Activated naive CD4-positive, alpha-beta T cell treated with anti-CD3 and anti-CD28 coated beads, Interleukin-2, amount 50 U/mL, for 24 hours (primary cell): ENCODE results near the gene ATP2B3.
"Not testable (repeated sequence)": the region's sequence is repeated elsewhere in the genome, so short reads cannot be mapped to it uniquely, and the experiment has no call there.

Experiments used
- H3K27ac Mint-ChIP-seq: one replicate; pipeline ENCODE4 v1.8.0; 2021; ENCODE audit warnings: mild to moderate bottlenecking, mixed read lengths
- H3K27me3 Mint-ChIP-seq: one replicate; pipeline ENCODE4 v1.8.0; 2021; ENCODE audit warnings: mixed read lengths
- H3K36me3 Mint-ChIP-seq: one replicate; pipeline ENCODE4 v1.8.0; 2021; ENCODE audit warnings: mixed read lengths
- H3K4me1 Mint-ChIP-seq: one replicate; pipeline ENCODE4 v1.8.0; 2021; ENCODE audit warnings: mixed read lengths
- H3K4me3 Mint-ChIP-seq: one replicate; pipeline ENCODE4 v1.8.0; 2021; ENCODE audit warnings: mild to moderate bottlenecking, mixed read lengths
- H3K9me3 Mint-ChIP-seq: one replicate; pipeline ENCODE4 v1.8.0; 2021; ENCODE audit warnings: mixed read lengths

ATP2B3 gene

DNA sequence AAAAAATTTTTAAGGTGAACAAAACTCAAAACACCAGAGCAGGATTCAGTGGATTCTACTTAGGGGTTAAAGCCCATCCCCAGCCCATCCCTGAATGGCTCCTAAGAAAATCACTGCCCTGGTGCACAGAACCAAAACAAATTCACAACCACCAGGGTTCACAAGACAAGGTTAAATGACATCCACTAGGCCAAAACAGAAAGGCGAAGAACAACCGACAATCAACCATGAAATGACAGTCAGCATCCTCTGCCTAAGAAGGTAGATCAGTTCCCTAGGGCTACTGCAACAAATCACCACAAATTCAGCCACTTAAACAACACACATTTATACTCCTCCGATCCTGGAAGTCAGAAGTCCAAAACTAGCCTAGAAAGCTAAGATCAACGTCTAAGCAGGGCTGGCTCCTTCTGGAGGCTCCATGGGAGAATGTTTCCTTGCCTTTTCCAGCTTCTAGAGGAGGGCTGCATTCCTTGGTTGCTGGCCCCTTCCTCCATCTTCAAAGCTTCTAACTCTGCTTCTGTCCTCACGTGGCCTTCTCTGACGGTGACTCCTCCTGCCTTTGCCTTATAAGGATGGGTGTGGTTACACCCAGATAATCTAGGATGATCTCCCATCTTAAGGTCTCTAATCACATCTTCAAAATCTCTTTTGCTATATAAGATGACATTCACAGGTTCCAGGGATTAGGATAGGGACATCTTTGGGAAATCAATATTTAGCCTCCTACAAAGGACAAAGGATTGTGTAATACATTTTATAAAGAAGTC lies 79.7 kb downstream of the ATP2B3 start:
- Mint-ChIP-seq H3K4me1 (peaks cover 41% of the 10 kb centered on the region), H3K9me3 (no peaks in the 10 kb centered on the region), H3K36me3 (no peaks in the 10 kb centered on the region), H3K27ac (no peak overlapping the region), H3K4me3 (peak overlapping the region; percentile 89), H3K27me3 (no peaks in the 10 kb centered on the region)

- Mint-ChIP-seq H3K27me3 (no peaks in the 10 kb centered on the region), H3K9me3 (no peaks in the 10 kb centered on the region), H3K36me3 (peaks cover 2% of the 10 kb centered on the region), H3K4me1 (peaks cover 49% of the 10 kb centered on the region), H3K27ac (peak within 1 kb of the TSS; percentile 89), H3K4me3 (peak within 1 kb of the TSS; percentile 90)
Measured at GRCh38 chrX:153598541-153599191, 81.2 kb downstream of the ATP2B3 start, which contains the start of gene CCNQ. TSS of gene CCNQ (minus strand) at chrX:153599139. CDS start at chrX:153599073, 66 bp downstream.

GRCh38 chrX:153599192-153600031 lies 82.0 kb downstream of the ATP2B3 start:
- Mint-ChIP-seq H3K4me1 (peaks cover 57% of the 10 kb centered on the region), H3K27ac (no peak overlapping the region), H3K9me3 (no peaks in the 10 kb centered on the region), H3K27me3 (no peaks in the 10 kb centered on the region), H3K4me3 (peak overlapping the region; percentile 90), H3K36me3 (peaks cover 2% of the 10 kb centered on the region)

GRCh38 chrX:153600032-153600373 lies 82.6 kb downstream of the ATP2B3 start:
- peak overlapping the region; percentile 90 for H3K4me3 Mint-ChIP-seq
- H3K36me3 Mint-ChIP-seq: peaks cover 2% of the 10 kb centered on the region
- H3K27ac Mint-ChIP-seq: peak overlapping the region; percentile 89
- H3K27me3 Mint-ChIP-seq: no peaks in the 10 kb centered on the region
- H3K4me1 Mint-ChIP-seq: peaks cover 58% of the 10 kb centered on the region
- no peaks in the 10 kb centered on the region for H3K9me3 Mint-ChIP-seq

DNA sequence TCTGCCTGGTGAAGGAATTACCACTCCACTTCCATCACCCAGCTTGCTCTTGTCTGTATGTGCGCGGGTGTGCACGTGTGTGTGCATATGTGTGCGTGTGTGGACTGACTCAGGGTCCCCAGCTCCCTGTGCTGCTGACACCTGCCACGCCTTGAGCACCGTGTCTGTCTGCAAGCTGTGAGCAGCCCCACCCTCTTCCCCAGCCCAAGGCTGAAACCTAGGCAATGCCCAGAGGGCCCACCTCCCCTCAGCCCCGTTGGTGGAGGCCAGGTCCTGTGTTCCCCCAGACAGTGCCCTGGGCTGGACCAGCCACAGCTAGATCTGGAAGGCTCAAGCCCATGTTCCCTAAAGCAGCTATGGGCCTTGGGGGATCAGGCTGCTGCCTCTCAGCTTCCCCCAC lies 83.5 kb downstream of the ATP2B3 start:
- Mint-ChIP-seq H3K27me3 (no peaks in the 10 kb centered on the region), H3K9me3 (no peaks in the 10 kb centered on the region), H3K4me3 (peak overlapping the region; percentile 27), H3K4me1 (peaks cover 53% of the 10 kb centered on the region), H3K27ac (no peak overlapping the region), H3K36me3 (peaks cover 2% of the 10 kb centered on the region)

DNA sequence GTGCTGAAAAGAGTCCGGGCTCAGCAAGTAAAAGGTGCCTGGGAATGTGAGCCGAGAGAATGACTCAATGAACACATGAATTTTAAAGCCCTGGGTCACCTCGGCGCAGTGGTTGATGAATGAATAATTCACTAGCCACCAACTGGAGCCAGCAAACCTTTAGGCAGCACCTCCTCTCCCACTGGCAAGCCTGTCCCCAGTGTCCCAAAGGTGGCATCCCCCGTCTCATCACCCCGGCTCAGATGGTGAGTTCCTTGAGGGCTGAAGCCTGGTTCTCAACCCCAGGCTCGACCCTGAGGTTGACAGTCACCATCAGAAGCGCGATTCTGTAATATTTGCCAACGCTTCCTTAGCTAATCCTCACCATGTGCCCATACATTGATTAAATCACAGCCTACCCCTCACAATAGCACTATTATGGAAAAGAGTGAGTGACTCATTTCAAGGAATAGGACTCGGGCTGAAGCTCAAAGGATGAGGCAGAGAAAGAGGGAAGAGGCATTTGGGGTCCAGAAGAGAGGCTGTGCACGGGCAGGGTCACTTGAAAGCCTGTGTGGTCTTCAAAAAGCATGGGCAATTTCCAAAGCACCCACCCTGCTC lies 84.2 kb downstream of the ATP2B3 start:
- H3K27me3 Mint-ChIP-seq: no peaks in the 10 kb centered on the region
- no peak overlapping the region for H3K27ac Mint-ChIP-seq
- H3K4me1 Mint-ChIP-seq: peaks cover 48% of the 10 kb centered on the region
- H3K4me3 Mint-ChIP-seq: no peak overlapping the region
- H3K9me3 Mint-ChIP-seq: no peaks in the 10 kb centered on the region
- peaks cover 2% of the 10 kb centered on the region for H3K36me3 Mint-ChIP-seq

- Mint-ChIP-seq H3K27ac (no peak overlapping the region), H3K9me3 (no peaks in the 10 kb centered on the region), H3K4me3 (no peak overlapping the region), H3K4me1 (peaks cover 38% of the 10 kb centered on the region), H3K27me3 (no peaks in the 10 kb centered on the region), H3K36me3 (peaks cover 2% of the 10 kb centered on the region)
Measured at GRCh38 chrX:153602601-153603000, 85.2 kb downstream of the ATP2B3 start.

- Mint-ChIP-seq H3K4me3 (no peak overlapping the region), H3K9me3 (no peaks in the 10 kb centered on the region), H3K27me3 (no peaks in the 10 kb centered on the region), H3K36me3 (peaks cover 2% of the 10 kb centered on the region), H3K27ac (no peak overlapping the region), H3K4me1 (peaks cover 33% of the 10 kb centered on the region)
Measured at GRCh38 chrX:153603131-153603656, 85.8 kb downstream of the ATP2B3 start.

DNA sequence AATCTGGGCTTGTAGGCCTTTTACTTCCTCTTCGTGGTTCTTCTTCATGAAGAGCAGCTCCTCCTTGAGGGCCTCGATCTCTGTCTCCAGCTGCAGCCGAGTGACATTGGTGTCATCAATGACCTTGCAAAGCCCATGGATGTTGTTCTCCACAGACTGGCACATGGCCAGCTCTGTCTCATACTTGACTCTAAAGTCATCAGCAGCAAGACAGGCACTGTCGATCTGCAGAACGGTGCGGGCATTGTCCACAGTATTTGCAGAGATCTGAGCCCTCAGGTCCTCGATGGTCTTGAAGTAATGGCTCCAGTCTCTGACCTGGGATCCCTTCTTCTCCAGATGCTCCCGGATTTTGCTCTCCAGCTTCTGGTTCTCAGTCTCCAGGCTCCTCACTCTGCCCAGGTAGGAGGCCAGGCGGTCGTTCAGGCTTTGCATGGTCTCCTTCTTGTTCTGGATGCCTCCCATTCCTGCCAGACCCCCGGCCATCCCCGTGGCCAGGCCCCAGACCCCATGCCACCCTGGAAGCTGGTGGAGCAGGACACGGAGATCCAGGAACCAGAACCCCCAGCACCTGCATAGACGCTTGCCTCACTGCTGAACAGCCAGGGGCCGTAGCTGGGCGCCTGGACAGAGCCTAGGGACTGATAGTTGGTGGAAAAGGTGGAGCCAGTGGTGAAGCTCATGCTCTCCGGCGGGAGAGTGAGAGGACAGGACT lies 87.4 kb downstream of the ATP2B3 start:
- peaks cover 42% of the 10 kb centered on the region for H3K4me1 Mint-ChIP-seq
- not testable (repeated sequence) for H3K36me3 Mint-ChIP-seq, H3K27me3 Mint-ChIP-seq, H3K4me3 Mint-ChIP-seq, H3K9me3 Mint-ChIP-seq, H3K27ac Mint-ChIP-seq

GRCh38 chrX:153606503-153606902 lies 89.1 kb downstream of the ATP2B3 start:
- Mint-ChIP-seq H3K27ac (no peak overlapping the region), H3K4me3 (no peak overlapping the region), H3K4me1 (peaks cover 28% of the 10 kb centered on the region), H3K27me3 (no peaks in the 10 kb centered on the region), H3K9me3 (no peaks in the 10 kb centered on the region), H3K36me3 (peaks cover 2% of the 10 kb centered on the region)

GRCh38 chrX:153608376-153608775 lies 90.9 kb downstream of the ATP2B3 start:
- H3K27me3 Mint-ChIP-seq: no peaks in the 10 kb centered on the region
- H3K4me1 Mint-ChIP-seq: peaks cover 21% of the 10 kb centered on the region
- no peak overlapping the region for H3K4me3 Mint-ChIP-seq
- H3K9me3 Mint-ChIP-seq: no peaks in the 10 kb centered on the region
- no peaks in the 10 kb centered on the region for H3K36me3 Mint-ChIP-seq
- H3K27ac Mint-ChIP-seq: no peak overlapping the region

DNA sequence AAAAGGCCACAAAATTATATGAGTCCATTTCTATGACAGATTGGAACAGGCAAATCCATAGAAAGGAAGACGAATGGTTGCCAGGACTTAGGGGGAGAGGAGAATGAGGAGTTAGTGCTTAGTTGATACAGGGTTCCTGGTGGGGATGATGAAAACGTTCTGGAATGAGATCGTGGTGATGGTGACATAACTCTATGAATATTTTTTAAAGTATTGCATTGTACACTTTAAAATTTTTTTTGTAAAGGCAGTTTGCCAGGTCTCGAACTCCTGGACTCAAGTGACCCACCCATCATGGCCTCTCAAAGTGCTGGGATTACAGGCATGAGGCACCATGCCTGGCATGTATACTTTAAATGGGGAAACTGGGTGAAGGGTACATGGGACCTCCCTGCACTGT lies 91.4 kb downstream of the ATP2B3 start:
- H3K36me3 Mint-ChIP-seq: no peaks in the 10 kb centered on the region
- no peaks in the 10 kb centered on the region for H3K27me3 Mint-ChIP-seq
- H3K27ac Mint-ChIP-seq: no peak overlapping the region
- H3K4me3 Mint-ChIP-seq: no peak overlapping the region
- no peaks in the 10 kb centered on the region for H3K9me3 Mint-ChIP-seq
- peaks cover 17% of the 10 kb centered on the region for H3K4me1 Mint-ChIP-seq

DNA sequence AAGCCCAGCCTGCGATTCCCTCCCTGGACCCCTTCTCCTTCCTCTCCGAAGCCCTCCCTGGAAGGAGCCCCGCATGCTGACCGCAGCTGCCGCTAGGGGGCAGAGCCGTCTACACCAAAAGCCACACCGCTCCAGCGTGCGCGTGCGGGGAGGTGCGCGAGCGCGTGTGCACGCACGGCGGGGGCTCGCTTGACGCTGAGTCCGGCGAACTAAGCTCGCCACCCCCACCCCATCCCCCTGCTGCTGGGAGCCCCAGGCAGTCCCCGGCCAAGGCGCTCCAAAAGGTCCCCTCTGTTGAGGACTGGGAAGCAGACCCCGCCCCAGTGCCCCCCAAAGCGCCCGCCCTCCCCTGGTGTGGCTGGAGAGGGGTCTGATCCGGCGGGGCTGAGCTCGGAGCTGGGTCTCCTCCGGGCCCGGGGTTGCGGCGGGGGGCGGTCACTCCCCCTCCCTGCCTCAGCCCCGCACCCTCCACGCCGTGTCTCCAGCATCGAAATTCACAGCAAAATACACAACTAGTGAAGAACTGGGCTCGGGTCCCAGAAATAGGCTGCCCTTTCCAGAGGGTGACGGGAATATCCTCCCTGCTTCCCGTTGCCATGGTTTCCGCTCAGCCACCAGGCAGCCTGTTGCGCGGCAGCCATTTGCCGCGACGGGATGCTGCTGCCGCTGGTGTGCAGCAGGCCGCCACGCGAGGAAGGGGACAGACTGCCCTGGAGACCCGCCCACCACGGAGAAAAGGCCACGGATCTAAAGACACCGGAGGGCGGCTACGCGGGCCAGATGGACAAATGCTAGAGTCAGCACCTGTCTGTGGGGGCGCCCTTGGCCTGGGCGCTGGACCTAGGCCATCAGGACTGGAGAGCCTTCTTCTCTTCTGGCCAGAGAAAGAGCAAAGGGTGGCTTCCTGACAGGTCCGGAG lies 92.7 kb downstream of the ATP2B3 start:
- Mint-ChIP-seq H3K4me3 (peak overlapping the region; percentile 81), H3K36me3 (no peaks in the 10 kb centered on the region), H3K4me1 (peaks cover 19% of the 10 kb centered on the region), H3K9me3 (no peaks in the 10 kb centered on the region), H3K27ac (no peak overlapping the region), H3K27me3 (no peaks in the 10 kb centered on the region)

GRCh38 chrX:153610836-153611213 lies 93.4 kb downstream of the ATP2B3 start:
- no peaks in the 10 kb centered on the region for H3K27me3 Mint-ChIP-seq
- H3K9me3 Mint-ChIP-seq: no peaks in the 10 kb centered on the region
- peak overlapping the region; percentile 81 for H3K4me3 Mint-ChIP-seq
- no peak overlapping the region for H3K27ac Mint-ChIP-seq
- H3K36me3 Mint-ChIP-seq: no peaks in the 10 kb centered on the region
- peaks cover 23% of the 10 kb centered on the region for H3K4me1 Mint-ChIP-seq
